Motor neuron (in vitro differentiated cells): ENCODE measurements around the gene SRSF11. TPM values are rescaled to one million over a fixed set of nuclear protein-coding genes. Genes with fewer than 3 reads are reported as not detected.

Source experiments
- ATAC-seq, 8 experiments: fragments of 200-7000 bp; cut with Tn5 transposase; replicated peaks in 6 of 8; 2 replicates each; pipeline ENCODE4 v1.8.0; 2021; ENCODE audit warnings: mild to moderate bottlenecking in 8 of 8, moderate library complexity in 8 of 8
- H3K27ac ChIP-seq, 2 donors: fragments of 250-450 bp; sonication (Bioruptor Pico); 2 replicates each; pipeline ENCODE4 v1.9.0; 2021; ENCODE audit warnings: antibody characterized with exemption in 2 of 2, mild to moderate bottlenecking in 2 of 2, moderate library complexity in 1 of 2
- H3K4me1 ChIP-seq, 2 donors: fragments of 250-450 bp; sonication (Bioruptor Pico); replicated peaks in 1 of 2; 2 replicates each; pipeline ENCODE4 v1.6.1; 2021; ENCODE audit warnings: antibody characterized with exemption in 2 of 2, mild to moderate bottlenecking in 2 of 2, moderate library complexity in 1 of 2
- H3K4me3 ChIP-seq, 5 donors: fragments of 250-450 bp; sonication (Bioruptor Pico); 2 replicates each; pipeline ENCODE4 v1.9.0; 2021; ENCODE audit warnings: antibody characterized with exemption in 5 of 5, mild to moderate bottlenecking in 5 of 5, moderate library complexity in 4 of 5
- WGBS, 10 experiments: fragments of 450-650 bp; shearing (Covaris generic); methylation state at CpG; one replicate each; pipeline ENCODE4 v1.0.0; 2022; 5-methylcytosine and 5-hydroxymethylcytosine counted together
- in situ Hi-C, 9 experiments: fragments of 400-800 bp; cut with MboI; loops; one replicate each; pipeline ENCODE4 v1.15.0; 2021; ENCODE audit warnings: low sequenced_read_pairs in 9 of 9, low pct_unique_long_range_greater_than_20kb in 2 of 9; ENCODE audit not compliant: unreplicated experiment in 9 of 9
- total RNA-seq, 8 experiments: library from RNA; unstranded; fragments of 300-600 nt; gene quantifications; 2 replicates each; pipeline versions ENCODE4 v1.2.3 to v1.2.4, GENCODE V29; 2022

SRSF11 gene
- total RNA-seq, 8 experiments from 2014 or later, result 127 to 267 (median 187) TPM

DNA sequence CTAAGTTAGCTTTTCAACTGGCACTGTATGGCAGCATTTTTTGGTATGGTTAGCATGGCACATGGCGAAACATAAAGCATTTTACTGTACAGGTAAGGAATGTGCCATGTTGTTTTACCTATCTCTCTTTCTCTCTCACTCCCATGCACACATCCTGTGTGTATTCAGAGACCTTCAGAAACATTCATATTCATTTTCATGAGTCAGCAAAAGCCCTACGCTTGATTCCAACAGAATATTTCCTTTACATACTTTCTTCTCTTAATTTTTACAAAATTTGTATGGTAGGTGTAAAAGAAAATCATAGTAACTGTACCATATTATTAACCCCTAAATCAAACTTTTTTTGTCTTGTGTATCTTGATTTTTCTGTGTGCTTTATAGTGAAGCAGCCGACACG is 10.3 kb downstream of the SRSF11 start:
- Histone ChIP-seq H3K4me3 (no peak overlapping the region), H3K27ac (no peak overlapping the region), H3K4me1 (peaks cover 2 to 4% of the 10 kb centered on the region in 2 donors)
- WGBS, 10 experiments, result 74 to 100% (median 94%) methylated on average over 2 to 4 of the region's 4 CpGs
- in situ Hi-C loops, result loop anchor here in 1 of 9 experiments (25.0 kb wide), 1 partner anchor 831 kb away; no protein-coding TSS in a partner anchor
- no peak for ATAC-seq

DNA sequence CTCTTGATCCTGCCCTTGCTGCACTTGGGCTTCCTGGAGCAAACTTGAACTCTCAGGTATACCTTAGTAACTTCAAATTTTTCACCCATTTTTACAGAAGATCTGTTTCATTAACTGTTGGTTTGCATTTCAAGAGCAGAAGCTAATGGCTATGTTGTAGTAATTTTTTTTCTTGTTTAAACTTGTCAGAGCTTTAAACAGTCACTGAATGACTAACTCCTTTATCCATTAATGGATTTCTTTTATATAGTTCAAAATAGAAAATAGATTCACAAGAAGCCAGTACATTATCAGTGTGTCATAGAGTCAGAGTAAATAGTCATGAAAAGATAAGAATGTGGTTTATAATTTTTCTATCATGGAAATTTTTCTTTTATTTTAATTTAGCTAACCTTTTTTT is 13.6 kb downstream of the SRSF11 start:
- H3K4me1 ChIP-seq, result no peaks in the 10 kb centered on the region
- no peak overlapping the region for H3K4me3 ChIP-seq
- in situ Hi-C loops, result loop anchor here in 1 of 9 experiments (25.0 kb wide), 1 partner anchor 828 kb away; no protein-coding TSS in a partner anchor
- ATAC-seq, result no peak
- no peak overlapping the region for H3K27ac ChIP-seq

DNA sequence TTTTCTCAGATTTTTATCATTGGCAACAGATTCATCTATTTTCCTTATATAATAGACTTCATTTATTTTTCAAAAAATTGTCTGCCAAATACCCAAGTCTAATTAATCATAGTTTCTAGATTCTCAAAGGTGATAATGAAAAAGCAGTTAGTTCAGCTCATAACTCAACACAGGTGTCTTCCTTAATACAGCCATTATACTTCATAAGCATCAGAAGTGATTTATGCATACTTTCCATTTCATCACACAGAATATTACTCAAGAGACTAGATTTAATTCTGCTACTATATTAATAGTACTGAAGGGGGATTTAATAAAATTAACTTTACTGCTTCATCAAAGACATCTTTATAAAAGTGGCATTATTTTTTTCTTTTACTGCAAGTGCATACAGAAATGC is 18.8 kb downstream of the SRSF11 start:
- H3K4me3 ChIP-seq, result no peak overlapping the region
- no peak overlapping the region for H3K27ac ChIP-seq
- H3K4me1 ChIP-seq, result no peaks in the 10 kb centered on the region
- no peak for ATAC-seq
- in situ Hi-C loops, result loop anchor here in 1 of 9 experiments (25.0 kb wide), 1 partner anchor 822 kb away; no protein-coding TSS in a partner anchor

DNA sequence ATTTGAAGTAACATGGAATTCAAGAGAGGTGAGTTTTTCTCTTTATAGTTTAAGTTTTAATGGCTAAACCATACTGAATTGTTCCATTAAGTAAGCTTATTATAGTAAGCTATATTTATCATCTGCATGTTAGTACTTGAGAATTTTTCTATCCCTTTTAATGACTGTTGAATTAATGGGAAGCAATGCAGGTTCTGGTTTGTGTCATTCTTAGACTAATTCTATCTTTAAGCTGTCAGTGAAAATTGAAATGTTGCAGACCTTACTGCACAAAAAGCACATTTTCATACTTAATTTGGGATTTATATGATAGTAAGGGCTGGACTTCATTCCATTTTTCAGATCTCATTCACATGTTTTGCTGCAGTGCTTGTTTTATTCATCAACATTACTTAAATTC is 25.9 kb downstream of the SRSF11 start:
- ATAC-seq, result no peak
- H3K27ac ChIP-seq, result no peak overlapping the region
- no peaks in the 10 kb centered on the region for H3K4me1 ChIP-seq
- H3K4me3 ChIP-seq, result no peak overlapping the region
- in situ Hi-C loops, result loop anchor here in 1 of 9 experiments (25.0 kb wide), 1 partner anchor 815 kb away; no protein-coding TSS in a partner anchor

DNA sequence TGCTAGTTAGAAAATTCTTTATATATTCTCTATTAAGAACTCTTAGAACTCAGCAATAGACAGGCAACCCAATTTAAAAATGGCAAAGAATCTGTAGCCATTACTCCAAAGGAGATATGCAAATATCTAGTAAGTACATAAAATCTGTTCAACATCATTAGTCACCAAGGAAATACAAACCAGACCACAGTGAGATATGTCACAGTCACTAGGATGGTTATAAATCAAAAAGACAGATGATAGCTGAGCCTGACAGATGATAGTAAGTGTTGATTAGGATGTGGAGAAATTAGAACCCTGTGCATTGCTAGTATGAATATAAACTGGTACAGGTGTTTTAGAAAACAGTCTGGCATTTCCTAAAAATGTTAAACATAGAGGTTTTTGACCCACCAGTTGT is 26.6 kb downstream of the SRSF11 start:
- ATAC-seq, result peak in 2 of 8 experiments; percentile 22 to 66
- Histone ChIP-seq H3K27ac (no peak overlapping the region), H3K4me3 (no peak overlapping the region), H3K4me1 (no peaks in the 10 kb centered on the region)
- in situ Hi-C loops, result loop anchor here in 1 of 9 experiments (25.0 kb wide), 1 partner anchor 815 kb away; no protein-coding TSS in a partner anchor

DNA sequence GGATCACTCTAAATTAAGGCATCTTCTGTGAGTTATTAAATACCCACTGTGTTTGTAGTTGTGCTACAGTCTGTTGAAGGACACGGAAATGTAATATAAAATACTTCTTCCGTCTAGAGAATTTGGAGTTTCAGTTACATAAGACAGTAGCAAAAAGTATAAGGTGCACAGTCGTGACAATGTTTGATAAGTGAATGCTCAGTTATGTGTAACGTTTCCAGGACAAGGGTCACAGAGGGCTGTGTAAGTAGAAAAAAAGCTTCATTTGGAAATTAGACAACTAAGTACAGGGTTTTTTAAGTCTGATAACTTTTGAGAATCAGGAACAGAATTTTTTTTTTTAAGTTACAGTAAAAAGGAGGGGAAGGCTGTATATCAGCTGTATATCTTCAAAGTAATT is 27.5 kb downstream of the SRSF11 start:
- Histone ChIP-seq H3K4me3 (no peak overlapping the region), H3K4me1 (no peaks in the 10 kb centered on the region), H3K27ac (no peak overlapping the region)
- in situ Hi-C loops, result loop anchor here in 1 of 9 experiments (25.0 kb wide), 1 partner anchor 814 kb away; no protein-coding TSS in a partner anchor
- no peak for ATAC-seq
- 76 to 100% (median 96%) methylated on average over 2 to 4 of the region's 4 CpGs for WGBS, 10 experiments

DNA sequence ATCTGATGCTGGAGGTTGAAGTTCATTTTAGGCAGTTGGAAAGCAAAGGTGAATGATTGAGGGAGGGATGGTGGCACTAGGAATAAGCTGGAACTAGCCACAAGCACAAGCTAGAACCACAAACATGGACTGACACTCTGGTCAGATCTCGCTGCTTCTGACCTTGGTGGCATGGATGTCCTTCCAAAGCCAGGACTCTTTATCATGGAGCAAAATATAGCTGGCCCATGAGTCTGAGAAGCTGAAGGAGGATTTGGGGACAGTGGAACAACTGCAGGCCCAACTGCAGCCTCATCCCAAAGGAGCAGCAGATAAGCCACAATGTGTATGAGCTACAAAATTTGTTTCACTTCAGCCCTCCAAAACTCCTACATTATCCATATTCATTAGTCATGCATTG is 35.5 kb downstream of the SRSF11 start:
- WGBS, 10 experiments, result 80 to 100% (median 100%) methylated on average over 1 of the region's 1 CpG; no CpG with 5 or more reads in 6 of the 10 experiments
- Histone ChIP-seq H3K27ac (no peak overlapping the region), H3K4me1 (no peaks in the 10 kb centered on the region), H3K4me3 (no peak overlapping the region)
- in situ Hi-C loops, result loop anchor here in 1 of 9 experiments (25.0 kb wide), 1 partner anchor 231 kb away; no protein-coding TSS in a partner anchor
- peak in 2 of 8 experiments; percentile 13 to 21 for ATAC-seq

DNA sequence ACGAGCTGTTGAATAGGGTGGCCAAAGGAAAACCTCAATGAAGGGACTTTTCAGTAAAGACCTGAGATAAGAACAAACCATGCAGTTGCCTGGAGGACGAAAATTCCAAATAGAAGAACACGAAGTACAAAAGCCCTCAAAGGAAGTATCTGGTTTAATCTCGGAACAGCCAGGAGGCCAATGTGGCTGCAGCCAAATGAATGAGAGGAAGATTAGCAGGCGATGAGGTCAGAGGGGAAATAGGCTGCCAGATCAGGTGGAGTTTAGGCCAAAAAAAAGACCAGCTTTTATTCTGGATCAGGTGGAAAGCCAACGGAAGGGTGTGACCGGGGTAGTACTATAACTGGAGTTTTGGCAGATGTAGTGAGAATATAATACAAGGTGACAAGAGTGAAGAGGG is 43.7 kb downstream of the SRSF11 start:
- in situ Hi-C loops, result loop anchor here in 1 of 9 experiments (25.0 kb wide), 1 partner anchor 222 kb away; no protein-coding TSS in a partner anchor
- WGBS, 10 experiments, result 81 to 98% (median 93%) methylated on average over 3 to 7 of the region's 7 CpGs
- no peak overlapping the region for H3K4me3 ChIP-seq
- no peaks in the 10 kb centered on the region for H3K4me1 ChIP-seq
- no peak overlapping the region for H3K27ac ChIP-seq
- no peak for ATAC-seq

DNA sequence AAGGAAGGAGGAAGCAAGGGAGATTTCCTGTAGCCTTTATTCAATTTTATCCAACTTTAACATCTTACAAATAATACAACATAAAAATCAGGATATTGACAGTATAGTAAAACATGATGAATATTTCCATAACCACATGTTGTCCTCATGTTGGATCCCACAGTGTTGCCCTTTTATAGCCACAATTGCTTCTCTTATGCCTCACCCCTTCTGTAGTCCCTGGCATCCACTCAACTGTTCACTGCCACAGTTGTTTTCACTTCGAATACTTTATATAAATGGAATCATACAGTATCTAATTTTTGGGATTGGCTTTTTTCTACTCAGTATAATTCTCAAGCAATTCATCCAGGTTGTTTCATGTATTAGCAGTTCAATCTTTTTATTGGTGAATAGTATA is 44.8 kb downstream of the SRSF11 start:
- in situ Hi-C loops, result loop anchor here in 1 of 9 experiments (25.0 kb wide), 1 partner anchor 221 kb away; no protein-coding TSS in a partner anchor
- ATAC-seq, result no peak
- H3K27ac ChIP-seq, result no peak overlapping the region
- H3K4me3 ChIP-seq, result no peak overlapping the region
- H3K4me1 ChIP-seq, result no peaks in the 10 kb centered on the region
- 80 to 100% (median 96%) methylated on average over 1 of the region's 1 CpG; no CpG with 5 or more reads in 4 of the 10 experiments for WGBS, 10 experiments

DNA sequence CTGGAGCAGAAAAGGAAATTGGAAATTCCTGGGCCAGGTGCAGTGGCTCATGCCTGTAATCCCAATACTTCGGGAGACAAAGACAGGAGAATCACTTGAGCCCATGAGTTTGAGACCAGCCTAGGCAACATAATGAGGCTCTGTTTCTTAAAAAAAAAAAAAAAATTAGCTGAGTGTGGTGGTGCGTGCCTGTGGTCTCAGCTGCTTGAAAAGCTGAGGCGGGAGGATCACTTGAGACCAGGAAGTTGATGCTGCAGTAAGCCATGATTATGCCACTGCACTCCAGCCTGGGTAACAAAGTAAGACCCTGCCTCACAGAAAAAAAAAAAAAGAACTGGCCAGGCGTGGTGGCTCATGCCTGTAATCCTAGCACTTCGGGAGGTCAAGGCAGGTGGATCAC is 56.7 kb downstream of the SRSF11 start:
- in situ Hi-C loops, result loop anchor here in 1 of 9 experiments (25.0 kb wide), 1 partner anchor 784 kb away; no protein-coding TSS in a partner anchor
- Histone ChIP-seq H3K27ac (no peak overlapping the region), H3K4me1 (no peaks in the 10 kb centered on the region), H3K4me3 (no peak overlapping the region)
- WGBS, 10 experiments, result 79 to 97% (median 89%) methylated on average over 1 to 5 of the region's 5 CpGs; no CpG with 5 or more reads in 1 of the 10 experiments
- ATAC-seq, result no peak

DNA sequence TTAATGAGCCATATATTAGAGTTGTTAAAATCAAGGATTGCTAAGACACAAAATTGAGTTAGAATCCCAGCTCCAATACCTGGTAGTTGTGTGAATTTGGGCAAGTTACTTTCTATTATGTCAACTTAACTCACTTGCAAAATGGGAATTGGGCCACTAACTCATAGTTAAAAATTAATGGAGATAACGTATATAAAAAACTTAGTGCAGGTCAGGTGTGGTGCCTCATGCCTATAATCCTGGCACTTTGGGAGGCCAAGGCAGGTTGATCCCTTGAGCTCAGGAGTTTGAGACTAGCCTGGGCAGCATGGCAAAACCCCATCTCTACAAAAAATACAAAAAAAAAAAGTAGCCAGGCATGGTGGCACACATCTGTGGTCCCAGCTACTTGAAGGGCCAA is 57.5 kb downstream of the SRSF11 start:
- 100% methylated on average over 1 of the region's 1 CpG; no CpG with 5 or more reads in 4 of the 10 experiments for WGBS, 10 experiments
- no peaks in the 10 kb centered on the region for H3K4me1 ChIP-seq
- no peak for ATAC-seq
- H3K4me3 ChIP-seq, result no peak overlapping the region
- in situ Hi-C loops, result loop anchor here in 1 of 9 experiments (25.0 kb wide), 1 partner anchor 784 kb away; no protein-coding TSS in a partner anchor
- no peak overlapping the region for H3K27ac ChIP-seq

DNA sequence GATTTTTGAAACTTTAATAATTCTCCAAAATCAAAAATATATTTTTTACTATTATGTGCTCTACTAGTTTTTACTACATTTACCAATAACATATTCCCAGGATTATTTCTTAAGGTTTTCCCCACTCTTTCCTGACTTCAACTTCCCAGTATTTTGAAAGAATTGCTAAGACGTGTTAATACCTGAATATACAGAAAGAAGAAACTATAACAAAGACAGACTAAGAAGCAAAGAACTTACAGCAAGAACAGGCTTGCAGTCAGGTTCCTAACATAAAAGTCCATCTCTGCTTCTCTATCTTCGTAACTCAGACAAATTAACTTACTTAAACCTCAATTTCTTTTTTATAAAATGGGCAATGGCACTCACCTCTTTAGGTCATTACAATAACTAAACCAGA is 63.2 kb downstream of the SRSF11 start:
- in situ Hi-C loops, result loop anchor here in 1 of 9 experiments (25.0 kb wide), 1 partner anchor 778 kb away; no protein-coding TSS in a partner anchor
- Histone ChIP-seq H3K27ac (no peak overlapping the region), H3K4me1 (no peaks in the 10 kb centered on the region), H3K4me3 (no peak overlapping the region)
- WGBS, 10 experiments, result 80 to 100% (median 96%) methylated on average over 1 to 2 of the region's 2 CpGs
- ATAC-seq, result no peak

DNA sequence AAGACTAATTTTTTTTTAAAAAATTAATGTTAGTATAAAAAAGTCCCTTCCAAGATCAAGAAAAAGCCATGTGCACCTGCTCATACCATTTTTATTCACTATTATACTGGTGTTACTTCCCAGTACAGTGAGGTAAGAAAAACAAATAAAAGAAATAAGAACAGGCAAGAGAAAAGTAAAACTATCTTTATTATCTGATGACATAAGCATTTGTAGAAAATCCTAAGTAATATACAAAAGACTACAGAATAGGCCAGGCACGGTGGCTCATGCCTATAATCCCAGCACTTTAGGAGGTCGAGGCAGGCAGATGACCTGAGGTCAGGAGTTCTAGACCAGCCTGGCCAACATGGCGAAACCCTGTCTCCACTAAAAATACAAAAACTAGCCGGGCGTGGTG is 65.3 kb downstream of the SRSF11 start:
- WGBS, 10 experiments, result 89 to 100% (median 96%) methylated on average over 2 to 5 of the region's 5 CpGs; no CpG with 5 or more reads in 1 of the 10 experiments
- Histone ChIP-seq H3K4me1 (no peaks in the 10 kb centered on the region), H3K27ac (no peak overlapping the region), H3K4me3 (no peak overlapping the region)
- in situ Hi-C loops, result loop anchor here in 1 of 9 experiments (25.0 kb wide), 1 partner anchor 776 kb away; no protein-coding TSS in a partner anchor
- ATAC-seq, result no peak

DNA sequence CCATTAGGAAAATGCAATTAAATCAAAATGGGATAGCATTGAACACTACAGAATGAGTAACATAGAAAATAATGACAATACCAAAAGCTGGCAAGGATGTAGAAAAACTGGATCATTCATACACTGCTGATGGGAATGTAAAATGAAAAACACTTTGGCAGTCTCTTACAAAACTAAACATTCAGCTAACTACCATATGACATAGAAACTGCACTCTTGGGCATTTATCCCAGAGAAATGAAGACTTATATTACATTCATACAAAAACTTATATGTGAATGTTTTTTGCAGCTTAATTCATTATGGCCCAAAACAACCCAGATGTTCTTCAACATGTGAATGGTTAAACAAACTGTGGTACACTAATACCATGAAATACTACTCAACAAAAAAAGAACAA is 67.0 kb downstream of the SRSF11 start:
- H3K27ac ChIP-seq, result no peak overlapping the region
- ATAC-seq, result no peak
- no peak overlapping the region for H3K4me3 ChIP-seq
- H3K4me1 ChIP-seq, result no peaks in the 10 kb centered on the region
- in situ Hi-C loops, result loop anchor here in 1 of 9 experiments (25.0 kb wide), 1 partner anchor 774 kb away; no protein-coding TSS in a partner anchor
